C4-2B (cell line): ENCODE measurements around the gene BOK.
A peak's percentile ranks its signal among the peaks of the same experiment; 100 is the strongest.

Experiments used
- H3K27ac ChIP-seq: fragments of 450-650 bp; 2 replicates; pipeline ENCODE4 v1.5.1; 2017
- CTCF ChIP-seq: fragments of 450-650 bp; conservative IDR thresholded peaks from 2 replicates; pipeline ENCODE4 v1.5.1; 2017; ENCODE audit warnings: mild to moderate bottlenecking
- ZFX ChIP-seq: fragments of 450-650 bp; IDR thresholded peaks from 2 replicates; pipeline ENCODE4 v1.6.1; 2017

The BOK gene

DNA sequence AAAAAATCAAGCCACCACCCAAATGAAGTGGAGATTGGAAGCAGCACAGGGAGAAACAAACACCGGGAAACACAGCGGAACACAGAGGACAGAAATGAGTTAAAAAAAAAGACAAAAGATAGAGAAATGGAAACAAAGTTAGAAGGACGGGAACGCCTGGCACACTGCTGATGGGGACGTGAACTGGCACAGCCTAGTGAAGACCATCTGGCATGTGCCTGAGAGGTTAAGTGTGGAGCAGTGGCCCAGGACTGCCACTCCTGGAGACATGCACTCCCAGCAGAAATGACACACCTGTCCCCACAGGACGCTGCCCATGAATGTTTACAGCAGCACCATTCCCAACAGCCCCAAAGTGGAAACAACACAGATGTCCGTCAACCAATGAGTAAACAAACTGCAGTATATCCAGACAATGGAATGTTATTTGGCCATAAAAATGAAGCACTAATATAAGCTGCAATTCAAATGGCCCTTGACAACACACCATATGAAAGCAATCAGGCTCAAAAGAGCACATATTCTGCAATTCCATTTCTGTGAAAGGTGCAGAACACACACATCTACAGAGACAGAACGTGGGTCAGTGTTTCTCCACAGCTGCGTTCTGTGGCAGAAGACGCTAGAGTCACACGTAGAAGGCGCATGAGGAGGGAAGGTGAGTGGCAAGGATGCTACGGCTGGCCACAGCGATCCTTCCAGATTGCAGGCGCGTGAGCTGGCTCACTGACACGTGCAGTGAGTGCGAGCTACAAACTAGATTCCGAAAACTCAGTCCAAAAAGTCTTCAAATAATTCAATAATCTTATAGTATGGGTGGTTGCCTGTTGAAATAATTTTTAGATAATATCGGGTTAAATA, 53.8 kb downstream of the BOK start:
- TF ChIP-seq ZFX (no peak), CTCF (no peak)

GRCh38 chr2:241613017-241613780, 54.7 kb downstream of the BOK start:
- no peak overlapping the region for H3K27ac ChIP-seq
- TF ChIP-seq ZFX (no peak), CTCF (no peak)

More for the DNA sequence above, 53.8 kb downstream of the BOK start:
- H3K27ac ChIP-seq = no peak overlapping the region

- no peak overlapping the region; the same call in 1 of the 2 replicates for H3K27ac ChIP-seq
- TF ChIP-seq CTCF (no peak), ZFX (no peak)
Observed at GRCh38 chr2:241615041-241615440, 56.5 kb downstream of the BOK start.

- H3K27ac ChIP-seq = peak overlapping the region; percentile 73; the same call in 1 of the 2 replicates
- TF ChIP-seq ZFX (no peak), CTCF (no peak)
Observed at GRCh38 chr2:241615522-241616052, 57.0 kb downstream of the BOK start.

- TF ChIP-seq ZFX = no peak
- TF ChIP-seq CTCF = no peak
- peak overlapping the region; percentile 73 for H3K27ac ChIP-seq
Observed at GRCh38 chr2:241616168-241617125, 57.9 kb downstream of the BOK start.

- peak overlapping the region; percentile 73 for H3K27ac ChIP-seq
- TF ChIP-seq ZFX = no peak
- no peak for TF ChIP-seq CTCF
Observed at GRCh38 chr2:241617431-241618154, 59.0 kb downstream of the BOK start.
